Measurements from ENCODE around the gene MCM8. TPM values are rescaled to one million over a fixed set of nuclear protein-coding genes. Genes with fewer than 3 reads are reported as not detected.

The MCM8 gene
- total RNA-seq, 2 experiments from 2014 or later, result 46.6 to 47.8 TPM

DNA sequence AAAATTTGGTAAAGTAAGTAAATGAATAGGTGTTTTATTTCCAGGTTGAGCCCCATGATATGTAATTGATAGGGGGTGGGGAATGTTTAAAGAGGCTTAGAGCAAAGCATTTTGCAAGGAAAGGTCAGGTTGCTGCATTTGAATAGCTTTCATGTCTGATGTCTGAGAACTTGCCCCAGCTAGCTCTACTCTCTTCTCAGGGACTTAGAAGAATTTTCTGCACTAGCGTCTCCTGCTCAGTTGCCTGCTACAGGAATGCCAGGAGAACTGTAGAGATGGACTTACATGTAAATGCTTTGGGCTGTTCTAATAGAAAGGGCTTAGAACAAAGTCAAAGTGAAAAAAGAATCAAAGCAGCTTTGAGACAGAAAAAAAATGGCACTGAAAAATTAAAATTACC is 35.6 kb upstream of the MCM8 start:
- ATAC-seq (no peak), DNase-seq (no peak)
- ChIA-PET POLR2A (interaction anchor here (1.0 kb wide), 1 partner anchor 106 kb away, joined by 3 read pairs; no protein-coding TSS in a partner anchor), CTCF (no interaction called here)
- H3K36me3 Mint-ChIP-seq (ENCODE audit: low read depth), result no peaks in the 10 kb centered on the region
- H3K27ac Mint-ChIP-seq, result no peak overlapping the region
- H3K27me3 Mint-ChIP-seq, result peaks cover 31% of the 10 kb centered on the region
- no peaks in the 10 kb centered on the region for H3K9me3 Mint-ChIP-seq
- TF ChIP-seq, protein P1, sequence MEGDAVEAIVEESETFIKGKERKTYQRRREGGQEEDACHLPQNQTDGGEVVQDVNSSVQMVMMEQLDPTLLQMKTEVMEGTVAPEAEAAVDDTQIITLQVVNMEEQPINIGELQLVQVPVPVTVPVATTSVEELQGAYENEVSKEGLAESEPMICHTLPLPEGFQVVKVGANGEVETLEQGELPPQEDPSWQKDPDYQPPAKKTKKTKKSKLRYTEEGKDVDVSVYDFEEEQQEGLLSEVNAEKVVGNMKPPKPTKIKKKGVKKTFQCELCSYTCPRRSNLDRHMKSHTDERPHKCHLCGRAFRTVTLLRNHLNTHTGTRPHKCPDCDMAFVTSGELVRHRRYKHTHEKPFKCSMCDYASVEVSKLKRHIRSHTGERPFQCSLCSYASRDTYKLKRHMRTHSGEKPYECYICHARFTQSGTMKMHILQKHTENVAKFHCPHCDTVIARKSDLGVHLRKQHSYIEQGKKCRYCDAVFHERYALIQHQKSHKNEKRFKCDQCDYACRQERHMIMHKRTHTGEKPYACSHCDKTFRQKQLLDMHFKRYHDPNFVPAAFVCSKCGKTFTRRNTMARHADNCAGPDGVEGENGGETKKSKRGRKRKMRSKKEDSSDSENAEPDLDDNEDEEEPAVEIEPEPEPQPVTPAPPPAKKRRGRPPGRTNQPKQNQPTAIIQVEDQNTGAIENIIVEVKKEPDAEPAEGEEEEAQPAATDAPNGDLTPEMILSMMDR (IDR thresholded peaks at IDR 0.05), result no peak
- H3K4me3 Mint-ChIP-seq, result no peak overlapping the region
- H3K4me1 Mint-ChIP-seq (ENCODE audit: low read depth), result peaks cover 21% of the 10 kb centered on the region
- intact Hi-C loops (cut with micrococcal nuclease), result no loop called here

DNA sequence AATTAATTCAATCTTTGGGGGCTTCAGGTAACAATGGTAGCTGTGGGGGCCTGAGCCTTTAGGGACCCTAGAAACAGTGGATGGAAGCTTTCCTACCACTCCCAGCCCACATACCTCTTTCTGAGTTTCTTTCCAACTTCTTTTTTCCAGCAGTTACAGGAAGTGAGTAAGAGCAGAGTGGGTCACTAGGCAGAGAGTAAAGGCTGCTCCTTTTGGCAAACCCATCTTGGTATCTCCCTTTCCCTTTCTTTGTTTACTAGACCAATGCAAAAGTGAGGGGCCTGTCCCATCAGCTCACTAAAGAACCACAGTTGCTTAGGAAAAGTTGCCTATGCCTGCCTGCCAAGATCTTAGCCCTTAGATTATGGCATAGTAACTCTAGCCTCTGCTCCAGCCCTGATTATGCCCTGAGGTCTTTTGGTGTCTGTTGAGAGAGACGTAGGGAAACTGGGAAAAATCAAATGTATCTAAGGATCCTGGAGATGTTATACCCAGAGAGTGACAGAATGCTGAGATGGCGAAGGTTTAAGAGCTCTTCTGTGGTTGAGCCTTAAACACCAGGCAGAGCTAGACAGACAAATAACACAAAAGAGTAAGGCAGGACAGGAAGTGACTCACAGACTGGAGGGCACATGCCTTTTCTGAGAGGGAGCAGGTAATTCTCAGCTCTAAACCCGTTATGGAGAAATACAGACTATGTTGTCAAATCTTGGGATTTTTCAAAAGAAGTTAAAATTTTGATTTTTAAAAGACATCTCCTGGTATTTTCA is 31.4 kb upstream of the MCM8 start:
- intact Hi-C loops (cut with micrococcal nuclease), result no loop called here
- Mint-ChIP-seq H3K4me3 (no peak overlapping the region), H3K27me3 (peaks cover 13% of the 10 kb centered on the region), H3K4me1 (ENCODE audit: low read depth) (peaks cover 15% of the 10 kb centered on the region), H3K36me3 (ENCODE audit: low read depth) (no peaks in the 10 kb centered on the region), H3K9me3 (no peaks in the 10 kb centered on the region), H3K27ac (peak overlapping the region; percentile 64)
- peak; percentile 30 for DNase-seq
- CTCF ChIA-PET, result interaction anchor here (1.1 to 1.6 kb wide), 5 partner anchors 10 to 516 kb away, joined by 3 to 6 read pairs (median 4); no protein-coding TSS in a partner anchor
- ATAC-seq, result peak; percentile 84
- TF ChIP-seq, protein P1 (IDR thresholded peaks at IDR 0.05), result no peak
- POLR2A ChIA-PET, result interaction anchor here (0.6 kb wide), 2 partner anchors 26 to 58 kb away, joined by 3 read pairs; no protein-coding TSS in a partner anchor

DNA sequence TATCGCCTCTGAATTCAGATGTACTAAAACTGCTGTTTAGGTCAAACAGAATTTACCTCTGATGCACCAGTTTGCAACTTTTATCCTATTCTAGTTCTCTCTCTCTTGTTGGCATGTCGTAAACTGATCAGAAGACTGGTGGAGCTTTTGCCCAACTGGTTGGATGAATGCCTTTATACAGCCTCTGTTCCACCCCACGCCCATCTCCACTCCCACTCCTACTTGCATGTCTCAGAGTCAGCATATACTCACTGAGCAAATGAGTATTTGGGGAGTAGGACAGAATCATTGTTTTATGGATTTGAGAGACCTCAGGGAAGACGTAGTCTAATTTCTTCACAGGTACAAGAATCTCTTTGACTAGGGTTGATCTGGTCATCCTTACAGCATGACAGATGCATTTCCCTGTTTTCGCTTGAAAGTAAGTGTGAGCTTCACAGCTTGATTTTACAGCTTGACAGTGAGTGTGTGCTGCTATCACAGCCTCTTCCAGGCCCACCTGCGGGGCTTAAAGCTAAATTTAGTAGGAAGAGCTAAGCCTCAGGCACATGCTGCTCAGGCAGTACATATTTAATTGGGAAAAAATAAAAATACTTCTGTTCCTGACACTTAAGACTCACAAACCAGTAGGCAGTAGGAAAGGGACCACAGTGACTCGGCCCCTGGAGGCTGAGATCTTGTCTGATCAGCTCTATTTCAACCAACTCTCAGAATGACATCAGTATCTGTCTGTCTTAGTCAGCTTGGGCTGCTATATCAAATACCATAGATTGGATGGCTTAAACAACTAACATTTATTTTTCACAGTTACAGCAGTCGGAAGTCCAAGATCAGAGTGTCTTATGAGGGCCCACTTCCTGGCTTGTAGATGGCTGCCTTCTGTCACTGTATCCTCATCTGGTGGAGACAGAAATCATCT is 30.6 kb upstream of the MCM8 start:
- POLR2A ChIA-PET, result no interaction called here
- ATAC-seq (peak; percentile 77), DNase-seq (peak; percentile 32)
- no peak overlapping the region for H3K27ac Mint-ChIP-seq
- CTCF ChIA-PET, result interaction anchor here (1.1 to 1.6 kb wide), 5 partner anchors 9 to 517 kb away, joined by 3 to 6 read pairs (median 4); no protein-coding TSS in a partner anchor
- peaks cover 15% of the 10 kb centered on the region for H3K4me1 Mint-ChIP-seq (ENCODE audit: low read depth)
- no peak overlapping the region for H3K4me3 Mint-ChIP-seq
- H3K36me3 Mint-ChIP-seq (ENCODE audit: low read depth), result no peaks in the 10 kb centered on the region
- intact Hi-C loops (cut with micrococcal nuclease), result no loop called here
- H3K9me3 Mint-ChIP-seq, result no peaks in the 10 kb centered on the region
- peaks cover 13% of the 10 kb centered on the region for H3K27me3 Mint-ChIP-seq
- TF ChIP-seq, protein P1 (IDR thresholded peaks at IDR 0.05), result no peak

DNA sequence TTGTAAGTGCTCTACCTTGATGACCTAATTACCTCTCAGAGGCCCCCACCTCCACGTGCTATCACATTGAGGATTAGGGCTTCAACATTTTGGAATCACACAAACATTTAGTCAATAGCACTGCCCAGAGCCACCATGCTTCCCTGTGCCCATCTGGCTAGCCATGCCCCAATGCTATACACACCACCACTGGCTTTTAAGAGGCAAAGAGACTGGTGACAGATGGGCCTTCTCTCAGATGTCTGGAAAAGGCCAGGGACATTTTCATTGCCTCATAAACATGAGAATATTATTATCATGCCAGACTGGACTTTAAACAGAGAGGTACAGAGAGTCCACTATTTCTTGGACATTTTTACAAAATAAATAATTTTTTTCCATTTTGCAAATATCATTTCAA is 29.9 kb upstream of the MCM8 start:
- DNase-seq (no peak), ATAC-seq (no peak)
- ChIA-PET POLR2A (no interaction called here), CTCF (interaction anchor here (1.3 kb wide), 1 partner anchor 133 kb away, joined by 4 read pairs; no protein-coding TSS in a partner anchor)
- Mint-ChIP-seq H3K27me3 (peaks cover 11% of the 10 kb centered on the region), H3K36me3 (ENCODE audit: low read depth) (no peaks in the 10 kb centered on the region), H3K4me3 (no peak overlapping the region), H3K4me1 (ENCODE audit: low read depth) (peaks cover 15% of the 10 kb centered on the region), H3K9me3 (no peaks in the 10 kb centered on the region), H3K27ac (no peak overlapping the region)
- TF ChIP-seq, protein P1 (IDR thresholded peaks at IDR 0.05), result no peak
- intact Hi-C loops (cut with micrococcal nuclease), result no loop called here
